GM18498 (cell line): Measurements from ENCODE around the gene ACBD6.

Experiments used
- ATAC-seq: cut with Tn5 transposase; IDR thresholded peaks from one replicate; pipeline ENCODE4 v1.9.1; 2021; ENCODE audit warnings: mild to moderate bottlenecking, moderate library complexity; ENCODE audit not compliant: unreplicated experiment

Gene ACBD6

GRCh38 chr1:180301135-180301742 lies 201.1 kb downstream of the ACBD6 start:
- ATAC-seq: no peak

- no peak for ATAC-seq
These were observed 202.7 kb downstream of the ACBD6 start for GRCh38 chr1:180299479-180300221.

GRCh38 chr1:180295999-180296398 lies 206.4 kb downstream of the ACBD6 start:
- no peak for ATAC-seq

GRCh38 chr1:180294711-180295110 lies 207.7 kb downstream of the ACBD6 start:
- no peak for ATAC-seq

GRCh38 chr1:180291004-180291403 lies 211.4 kb downstream of the ACBD6 start:
- ATAC-seq: no peak

GRCh38 chr1:180290265-180291001 lies 211.9 kb downstream of the ACBD6 start:
- no peak for ATAC-seq

- ATAC-seq: no peak
These were observed 213.4 kb downstream of the ACBD6 start for GRCh38 chr1:180288940-180289339.

GRCh38 chr1:180287988-180288705 lies 214.2 kb downstream of the ACBD6 start:
- ATAC-seq: no peak

- ATAC-seq: no peak
These were observed 216.0 kb downstream of the ACBD6 start for GRCh38 chr1:180286417-180286816.

GRCh38 chr1:180283098-180283497 lies 219.3 kb downstream of the ACBD6 start:
- no peak for ATAC-seq

GRCh38 chr1:180282401-180283044 lies 219.9 kb downstream of the ACBD6 start:
- no peak for ATAC-seq

GRCh38 chr1:180281490-180281889 lies 220.9 kb downstream of the ACBD6 start:
- ATAC-seq: no peak

- ATAC-seq: no peak
These were observed 221.8 kb downstream of the ACBD6 start for GRCh38 chr1:180280617-180281016.

GRCh38 chr1:180279651-180280050 lies 222.7 kb downstream of the ACBD6 start:
- no peak for ATAC-seq

GRCh38 chr1:180278596-180279395 lies 223.6 kb downstream of the ACBD6 start:
- no peak for ATAC-seq

- no peak for ATAC-seq
These were observed 224.2 kb downstream of the ACBD6 start for GRCh38 chr1:180278194-180278515.

- ATAC-seq: no peak
These were observed 224.7 kb downstream of the ACBD6 start for GRCh38 chr1:180277476-180278193.

GRCh38 chr1:180275726-180276125 lies 226.7 kb downstream of the ACBD6 start:
- ATAC-seq: no peak

GRCh38 chr1:180274221-180274620 lies 228.2 kb downstream of the ACBD6 start:
- no peak for ATAC-seq
